ENCODE data around the gene MYCT1.

The MYCT1 gene

DNA sequence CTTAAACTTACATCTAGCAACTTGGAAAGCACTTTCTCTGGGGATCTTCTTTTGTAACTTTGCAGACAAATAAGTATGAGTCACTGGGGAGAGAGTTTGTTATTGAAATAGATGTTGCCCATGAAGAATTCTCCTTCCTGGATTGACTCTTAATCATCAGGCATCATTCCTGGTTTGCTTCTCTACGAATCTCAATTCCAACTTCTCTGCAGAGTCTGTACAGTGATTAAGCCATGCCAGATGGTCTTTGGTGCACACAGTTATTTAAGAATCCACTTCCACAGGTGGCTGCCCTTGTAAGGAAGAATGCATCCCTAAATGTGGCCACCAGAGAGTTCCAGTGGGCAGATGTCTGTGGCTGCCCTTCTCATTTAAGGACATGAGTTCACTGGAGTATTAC is 25.7 kb downstream of the MYCT1 start:
- DNase-seq: no peak

DNA sequence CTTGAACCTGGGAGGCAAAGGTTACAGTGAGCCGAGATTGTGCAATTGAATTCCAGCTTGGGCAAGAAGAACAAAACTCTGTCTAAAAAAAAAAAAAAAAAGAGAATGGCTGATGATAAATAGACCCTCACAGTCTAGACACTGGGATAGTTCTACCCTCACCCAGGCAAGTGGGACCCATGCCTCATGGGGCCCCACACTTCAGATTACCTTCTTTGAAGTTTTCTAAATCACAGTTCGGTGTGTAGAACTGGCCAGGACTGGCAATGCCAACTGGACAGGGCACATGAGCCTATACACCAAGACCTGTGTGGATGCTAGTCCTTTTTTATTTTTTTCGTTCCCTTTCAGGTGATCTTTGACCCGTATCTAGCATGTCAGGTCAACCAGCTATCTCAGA is 28.6 kb downstream of the MYCT1 start:
- DNase-seq: no peak

DNA sequence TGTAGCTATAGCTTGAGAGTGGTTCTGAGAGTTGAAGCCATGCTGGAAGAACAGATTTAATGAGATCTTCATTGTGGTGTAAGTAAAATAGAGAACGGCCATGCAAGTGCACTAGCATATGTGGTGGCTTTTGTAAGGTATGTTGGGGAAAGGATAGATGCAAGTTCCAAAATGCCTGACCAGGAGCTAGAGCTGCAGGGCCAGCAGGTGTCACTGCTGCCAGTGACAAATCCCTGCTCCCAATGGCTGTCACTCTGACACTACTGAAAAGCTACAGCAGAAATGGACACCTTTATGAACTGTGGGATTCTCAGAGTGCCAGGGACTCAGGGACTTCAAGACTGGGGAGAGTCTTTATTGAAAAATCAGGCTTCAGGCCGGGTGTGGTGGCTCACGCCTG is 29.8 kb downstream of the MYCT1 start:
- no peak for DNase-seq

DNA sequence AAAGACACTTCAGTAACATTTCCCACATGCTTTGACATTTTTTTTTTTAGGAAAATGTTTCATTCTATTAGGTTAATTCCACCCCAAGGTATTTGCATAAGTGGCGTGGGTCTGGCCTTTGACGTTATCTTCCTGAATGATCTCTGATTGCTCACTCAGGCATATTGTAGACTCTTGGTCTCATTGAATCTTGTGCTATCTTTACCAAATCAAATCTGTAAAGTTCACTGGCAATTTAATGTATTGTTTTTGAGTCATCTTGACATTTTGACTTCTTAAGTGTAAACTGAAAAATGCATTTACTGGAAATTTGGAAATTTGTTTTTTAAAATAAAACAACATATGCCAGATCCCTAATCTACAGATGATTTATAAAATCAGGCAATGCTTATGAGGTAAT is 36.9 kb downstream of the MYCT1 start:
- DNase-seq: no peak

DNA sequence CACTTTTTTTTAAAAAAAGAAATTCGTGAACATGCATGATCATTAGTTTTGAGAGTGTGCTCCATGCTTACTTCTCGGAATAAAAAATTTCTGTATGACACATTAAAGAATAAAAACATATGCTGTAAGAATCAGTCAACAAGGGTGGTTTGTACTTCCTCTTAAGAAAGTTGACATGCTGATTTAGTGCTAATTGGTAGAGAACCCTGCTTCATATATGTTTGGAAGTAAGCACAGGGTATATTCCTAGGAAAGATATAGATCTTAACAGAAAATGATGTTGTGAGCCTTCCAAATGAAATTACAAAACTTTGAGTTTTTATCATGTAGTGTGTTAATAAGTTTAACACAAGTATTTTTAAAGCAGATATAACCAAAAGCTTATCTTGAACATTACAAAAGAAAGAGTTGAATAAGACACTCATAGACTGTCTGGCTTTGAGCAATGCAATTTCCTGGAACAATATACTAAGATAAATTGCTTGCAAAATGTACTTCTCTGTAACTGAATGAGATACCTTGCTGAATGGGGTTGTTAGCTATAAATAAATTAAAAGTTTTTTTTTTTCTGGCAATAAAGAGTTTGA is 39.1 kb downstream of the MYCT1 start:
- no peak for DNase-seq

DNA sequence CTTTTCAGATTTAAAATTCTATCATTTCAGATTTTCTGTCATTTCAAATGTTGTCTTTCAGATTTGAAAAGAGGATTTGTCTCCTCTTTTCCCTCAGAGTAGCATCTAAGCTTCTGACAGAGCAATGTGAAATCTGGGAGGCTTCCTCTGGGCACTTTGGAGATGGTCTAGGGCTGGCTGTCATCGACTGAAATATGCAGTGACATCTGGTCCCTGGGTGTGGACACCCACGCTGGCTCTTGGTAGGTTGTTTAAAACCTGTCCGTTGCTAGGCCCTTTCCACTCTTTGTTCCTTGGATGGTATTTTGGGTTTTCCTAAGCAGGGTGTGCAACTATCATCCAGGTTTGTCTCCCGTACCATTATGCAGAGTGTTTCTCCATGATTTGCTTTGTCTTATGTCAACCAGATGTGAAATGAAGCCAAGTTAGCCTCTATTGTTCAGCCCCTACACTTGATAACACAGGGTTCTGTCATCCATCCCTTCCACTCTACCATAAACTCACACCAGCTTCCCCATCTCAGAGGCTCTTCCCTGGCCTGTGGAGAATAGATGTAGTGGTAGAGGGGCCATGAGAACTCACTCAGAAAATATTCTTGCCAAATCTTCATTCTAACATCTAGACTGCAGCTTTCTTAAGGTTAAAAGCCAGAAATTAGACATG is 47.9 kb downstream of the MYCT1 start:
- no peak for DNase-seq

DNA sequence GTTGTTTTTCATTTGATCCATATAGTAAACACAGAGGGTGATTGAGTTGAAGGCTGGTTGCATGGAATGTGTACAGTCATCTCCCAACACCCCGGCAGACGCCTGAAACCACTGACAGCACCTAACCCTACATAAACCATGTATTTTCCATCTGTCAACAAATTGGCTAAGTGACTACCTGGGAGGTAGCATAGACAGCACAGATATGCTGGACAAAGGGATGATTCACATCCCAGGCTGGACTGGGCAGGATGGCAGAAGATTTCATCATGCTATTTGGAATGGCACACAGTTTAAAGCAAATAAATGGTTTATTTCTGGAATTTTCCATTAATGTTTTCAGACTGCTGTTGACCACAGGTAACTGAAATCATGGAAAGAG is 48.5 kb downstream of the MYCT1 start:
- no peak for DNase-seq

DNA sequence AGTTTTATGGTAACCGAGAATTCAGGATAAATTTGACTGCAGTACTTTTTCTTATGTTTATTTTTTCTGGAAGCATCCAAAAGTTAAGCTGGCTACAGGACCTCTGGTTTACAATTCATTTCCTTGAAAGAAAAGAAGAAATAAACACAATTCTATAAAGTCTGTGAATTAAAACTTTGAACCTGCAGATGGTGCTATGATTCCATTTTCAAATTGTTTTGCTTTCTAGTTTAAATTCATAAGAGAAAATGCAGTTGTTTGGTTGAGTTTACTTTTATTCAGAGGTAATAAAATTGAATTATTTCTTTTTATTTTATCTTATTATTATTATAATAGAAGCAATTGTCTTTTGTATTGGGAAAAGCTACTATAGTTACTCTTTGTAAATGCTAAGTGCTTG is 51.1 kb downstream of the MYCT1 start:
- DNase-seq: no peak

DNA sequence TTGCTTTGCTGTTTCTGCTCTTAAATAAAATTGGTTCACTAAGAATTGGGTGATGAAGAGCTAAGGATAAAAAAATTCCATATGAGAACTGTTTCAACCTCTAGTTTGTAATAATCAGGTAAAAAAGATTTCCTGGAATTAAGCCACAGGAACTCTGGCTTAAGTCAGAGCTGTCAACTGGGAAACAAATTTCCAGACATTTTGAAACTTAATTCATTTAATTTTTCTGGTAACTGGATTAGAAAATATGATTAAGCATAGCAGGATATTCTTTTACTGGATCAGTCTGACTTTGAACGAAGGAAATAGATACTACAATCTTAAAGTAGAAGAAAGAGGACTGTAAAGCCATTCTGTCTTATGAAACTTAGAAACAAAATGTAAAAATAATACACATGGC is 51.6 kb downstream of the MYCT1 start:
- no peak for DNase-seq

DNA sequence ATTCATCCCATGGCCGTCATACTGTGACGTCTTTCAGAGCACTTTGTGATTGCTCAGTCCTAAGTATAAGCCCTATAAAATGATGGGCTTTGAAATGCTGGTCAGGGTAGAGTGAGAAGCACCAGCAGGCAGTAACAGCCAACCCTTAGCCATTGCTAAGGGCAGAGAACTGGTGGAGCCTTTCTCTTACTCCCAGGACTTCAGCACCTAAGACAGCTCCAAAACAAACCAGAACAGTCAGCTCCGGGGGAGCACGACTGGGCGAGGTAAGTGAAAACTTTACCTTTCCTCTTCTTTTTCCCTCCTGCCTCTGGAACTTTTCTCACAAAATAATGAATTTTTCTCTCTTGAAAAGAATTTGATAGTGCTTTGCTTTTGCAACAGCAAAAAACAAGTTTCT is 53.0 kb downstream of the MYCT1 start, which contains the start of gene VIP:
TSS of gene VIP (plus strand) at position 104 of the 400 bp plus-strand sequence. CDS start 1,381 bp downstream, outside the sequence.
- no peak for DNase-seq

DNA sequence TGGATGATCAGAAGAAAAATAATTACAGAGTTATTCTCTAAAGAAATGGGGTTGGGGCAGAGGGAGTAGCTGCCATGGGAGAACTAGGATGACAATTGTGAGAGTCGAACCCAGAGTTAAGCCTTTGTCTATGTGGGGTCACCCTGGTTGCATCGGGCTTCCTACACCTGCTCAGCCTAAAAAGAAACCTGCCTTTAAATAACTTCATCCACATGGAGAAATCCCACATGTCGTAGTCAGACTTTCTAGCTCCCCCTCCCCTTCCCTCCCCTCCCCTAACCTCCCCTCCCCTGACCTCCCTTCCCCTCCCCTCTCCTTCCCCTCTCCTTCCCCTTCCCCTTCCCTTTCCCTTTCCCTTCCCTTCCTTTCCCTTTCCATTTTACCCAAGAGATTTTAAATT is 67.6 kb downstream of the MYCT1 start:
- DNase-seq: no peak

DNA sequence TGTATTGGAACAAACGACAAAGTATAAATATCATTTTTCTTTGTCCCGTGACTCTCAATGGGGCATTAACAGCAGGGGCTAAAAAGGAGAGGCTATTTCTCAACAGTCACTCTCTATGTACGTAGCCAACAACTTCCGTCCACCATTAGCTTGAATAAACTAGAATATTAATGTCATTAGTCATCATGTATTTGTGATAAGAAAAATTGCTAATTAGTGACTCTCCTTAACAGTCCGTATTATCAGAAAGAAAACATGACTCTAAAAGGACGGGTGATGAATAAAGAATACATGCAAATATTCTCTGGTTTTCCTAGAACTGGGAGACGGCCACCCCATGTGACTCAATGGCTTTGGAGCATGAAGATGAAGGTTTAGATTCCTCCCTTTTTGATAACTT is 71.5 kb downstream of the MYCT1 start:
- DNase-seq: no peak

DNA sequence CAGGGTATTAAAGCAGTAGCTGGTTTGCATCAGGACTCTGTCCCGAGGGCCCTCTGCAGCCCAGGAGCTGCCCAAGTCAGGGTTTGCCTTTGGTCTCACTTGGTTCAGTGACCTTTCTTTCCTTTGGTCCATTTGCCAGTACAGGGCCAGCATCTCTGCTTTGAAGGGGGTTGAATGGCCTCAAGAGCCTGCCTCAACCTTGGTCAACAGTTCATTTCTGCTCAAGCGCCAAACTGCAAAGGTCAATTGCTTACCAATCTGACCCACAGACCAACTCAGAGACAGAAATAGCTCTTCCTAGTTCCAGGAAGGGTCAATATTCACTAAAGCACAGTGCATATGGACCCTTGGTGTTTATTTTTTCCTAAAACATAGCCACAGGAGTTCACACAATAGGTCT is 72.3 kb downstream of the MYCT1 start:
- DNase-seq: no peak

DNA sequence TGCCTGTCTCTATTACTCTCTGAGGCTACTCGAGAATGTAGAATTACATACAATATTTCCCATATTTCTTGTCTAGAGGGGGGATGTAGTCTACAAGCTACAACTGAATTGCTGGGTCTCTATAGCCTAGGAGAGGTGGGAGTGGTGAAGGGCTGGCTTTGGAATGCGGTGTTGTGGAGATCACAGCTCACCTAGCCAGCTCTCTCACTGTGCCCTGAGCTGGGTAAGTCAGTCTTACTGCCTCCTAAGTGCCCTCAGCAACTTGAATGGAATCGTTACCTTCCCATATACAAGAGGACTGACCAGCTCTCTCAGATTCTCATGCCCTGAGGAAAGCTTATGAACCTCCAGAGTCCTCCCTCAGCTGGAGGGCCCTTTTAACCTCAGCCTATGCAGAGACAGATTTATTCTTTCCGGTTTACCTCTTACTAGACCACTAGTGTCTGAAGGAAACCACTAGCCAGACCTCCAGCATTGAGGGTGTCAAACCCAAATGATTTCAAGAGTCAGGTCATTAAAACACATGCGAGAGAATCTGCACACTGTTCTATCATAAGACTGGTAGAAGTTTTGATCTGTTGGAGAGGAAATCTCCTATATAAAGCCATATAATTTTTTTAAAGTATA is 73.5 kb downstream of the MYCT1 start:
- DNase-seq: no peak

Data from activated naive CD4-positive, alpha-beta T cell treated with anti-CD3 and anti-CD28 coated beads, Interleukin-2, amount 50 U/mL, for 16 hours (primary cell).